Measurements from ENCODE around the gene TEX19. TPM values are rescaled to one million over a fixed set of nuclear protein-coding genes. Genes with fewer than 3 reads are reported as not detected.

TEX19 gene
- total and polyA plus RNA-seq, 9 of the 15 experiments (the other 6 are each of a cell fraction or from before 2014, with no cell fraction given), result 0.10 to 4.9 (median 1.9) TPM

DNA sequence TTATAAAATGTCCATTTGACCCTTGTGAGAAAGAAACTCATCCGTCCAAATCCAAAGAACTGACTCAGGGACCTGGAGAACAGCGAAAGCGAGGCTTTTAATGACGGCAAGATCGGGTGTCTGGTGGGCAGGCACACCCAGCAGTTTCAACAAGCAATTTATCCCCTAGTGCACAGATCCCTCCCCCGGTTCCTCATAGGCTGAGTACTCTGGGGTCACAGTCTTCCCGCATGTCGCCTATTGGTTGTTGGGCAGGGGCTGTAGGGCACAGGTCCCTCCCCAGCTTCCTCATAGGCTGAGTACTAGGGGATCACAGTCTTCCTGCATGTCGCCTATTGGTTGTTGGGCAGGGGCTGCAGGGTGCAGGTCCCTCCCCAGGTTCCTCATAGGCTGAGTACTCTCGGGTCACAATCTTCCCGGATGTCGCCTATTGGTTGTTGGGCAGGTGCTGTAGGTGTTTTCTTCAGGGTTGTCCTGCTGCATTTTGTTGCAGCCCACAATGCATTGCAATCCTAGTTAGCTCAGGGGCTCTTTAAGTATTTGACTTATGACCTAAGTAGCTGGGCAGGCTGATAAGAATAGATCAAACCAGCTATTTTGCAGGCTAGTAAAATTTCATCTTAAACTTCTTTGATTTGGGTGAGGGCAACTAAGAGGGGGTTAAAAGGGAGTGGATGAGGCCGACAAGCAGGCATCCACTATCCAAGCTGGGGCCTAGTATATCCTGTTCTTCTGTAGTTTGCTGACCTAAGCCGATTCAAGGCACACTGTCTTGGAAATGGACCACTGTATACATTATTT is 8.9 kb downstream of the TEX19 start (continued):
- TF ChIP-seq ZNF140 (CRISPR knock-in tag; IDR thresholded peaks at IDR 0.05) (no peak), ZNF586 (CRISPR knock-in tag; conservative IDR thresholded peaks at IDR 0.05) (no peak), ZC3H4 (CRISPR knock-in tag; IDR thresholded peaks at IDR 0.05; ENCODE audit: borderline replicate concordance) (no peak), THRAP3 (IDR thresholded peaks at IDR 0.05; ENCODE audit: borderline replicate concordance) (no peak), ZNF347 (CRISPR knock-in tag; IDR thresholded peaks at IDR 0.05; ENCODE audit: low read depth) (no peak), ARID1B (IDR thresholded peaks at IDR 0.05) (no peak; the same call in 1 of the 2 replicates), SMARCC2 (IDR thresholded peaks at IDR 0.05; ENCODE audit: low read depth) (no peak), RBM14 (IDR thresholded peaks at IDR 0.05; ENCODE audit: borderline replicate concordance, insufficient read depth, low read depth, low read length) (no peak), TAF1 (IDR thresholded peaks at IDR 0.05; ENCODE audit: control insufficient read depth, extremely low read depth, insufficient read depth, low read length, severe bottlenecking) (peak; percentile 51), SMAD2 (IDR thresholded peaks at IDR 0.05; ENCODE audit: low read depth, low read length) (no peak), ZNF668 (CRISPR knock-in tag; IDR thresholded peaks at IDR 0.05) (no peak), NBN (IDR thresholded peaks at IDR 0.05; ENCODE audit: low read depth) (peak; percentile 34; the same call in 1 of the 2 replicates), FOS (IDR thresholded peaks at IDR 0.05; ENCODE audit: extremely low read depth, insufficient read length) (peak; percentile 99), NCOA2 (IDR thresholded peaks at IDR 0.05; ENCODE audit: partially characterized antibody in 2 of 2) (no peak), RBM25 (IDR thresholded peaks at IDR 0.05; ENCODE audit: low read depth, low read length, severe bottlenecking) (peak; percentile 98), NR2C1 (IDR thresholded peaks at IDR 0.05) (peak; percentile 97), NR2C1 (tag; IDR thresholded peaks at IDR 0.05) (peak; percentile 95)
- TF ChIP-seq, protein P1, sequence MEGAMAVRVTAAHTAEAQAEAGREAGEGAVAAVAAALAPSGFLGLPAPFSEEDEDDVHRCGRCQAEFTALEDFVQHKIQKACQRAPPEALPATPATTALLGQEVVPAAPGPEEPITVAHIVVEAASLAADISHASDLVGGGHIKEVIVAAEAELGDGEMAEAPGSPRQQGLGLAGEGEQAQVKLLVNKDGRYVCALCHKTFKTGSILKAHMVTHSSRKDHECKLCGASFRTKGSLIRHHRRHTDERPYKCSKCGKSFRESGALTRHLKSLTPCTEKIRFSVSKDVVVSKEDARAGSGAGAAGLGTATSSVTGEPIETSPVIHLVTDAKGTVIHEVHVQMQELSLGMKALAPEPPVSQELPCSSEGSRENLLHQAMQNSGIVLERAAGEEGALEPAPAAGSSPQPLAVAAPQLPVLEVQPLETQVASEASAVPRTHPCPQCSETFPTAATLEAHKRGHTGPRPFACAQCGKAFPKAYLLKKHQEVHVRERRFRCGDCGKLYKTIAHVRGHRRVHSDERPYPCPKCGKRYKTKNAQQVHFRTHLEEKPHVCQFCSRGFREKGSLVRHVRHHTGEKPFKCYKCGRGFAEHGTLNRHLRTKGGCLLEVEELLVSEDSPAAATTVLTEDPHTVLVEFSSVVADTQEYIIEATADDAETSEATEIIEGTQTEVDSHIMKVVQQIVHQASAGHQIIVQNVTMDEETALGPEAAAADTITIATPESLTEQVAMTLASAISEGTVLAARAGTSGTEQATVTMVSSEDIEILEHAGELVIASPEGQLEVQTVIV (CRISPR knock-in tag; IDR thresholded peaks at IDR 0.05; ENCODE audit: borderline replicate concordance), result no peak
- TF ChIP-seq, protein P2, sequence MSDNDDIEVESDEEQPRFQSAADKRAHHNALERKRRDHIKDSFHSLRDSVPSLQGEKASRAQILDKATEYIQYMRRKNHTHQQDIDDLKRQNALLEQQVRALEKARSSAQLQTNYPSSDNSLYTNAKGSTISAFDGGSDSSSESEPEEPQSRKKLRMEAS (CRISPR knock-in tag; IDR thresholded peaks at IDR 0.05), result no peak
- TF ChIP-seq, protein P3, sequence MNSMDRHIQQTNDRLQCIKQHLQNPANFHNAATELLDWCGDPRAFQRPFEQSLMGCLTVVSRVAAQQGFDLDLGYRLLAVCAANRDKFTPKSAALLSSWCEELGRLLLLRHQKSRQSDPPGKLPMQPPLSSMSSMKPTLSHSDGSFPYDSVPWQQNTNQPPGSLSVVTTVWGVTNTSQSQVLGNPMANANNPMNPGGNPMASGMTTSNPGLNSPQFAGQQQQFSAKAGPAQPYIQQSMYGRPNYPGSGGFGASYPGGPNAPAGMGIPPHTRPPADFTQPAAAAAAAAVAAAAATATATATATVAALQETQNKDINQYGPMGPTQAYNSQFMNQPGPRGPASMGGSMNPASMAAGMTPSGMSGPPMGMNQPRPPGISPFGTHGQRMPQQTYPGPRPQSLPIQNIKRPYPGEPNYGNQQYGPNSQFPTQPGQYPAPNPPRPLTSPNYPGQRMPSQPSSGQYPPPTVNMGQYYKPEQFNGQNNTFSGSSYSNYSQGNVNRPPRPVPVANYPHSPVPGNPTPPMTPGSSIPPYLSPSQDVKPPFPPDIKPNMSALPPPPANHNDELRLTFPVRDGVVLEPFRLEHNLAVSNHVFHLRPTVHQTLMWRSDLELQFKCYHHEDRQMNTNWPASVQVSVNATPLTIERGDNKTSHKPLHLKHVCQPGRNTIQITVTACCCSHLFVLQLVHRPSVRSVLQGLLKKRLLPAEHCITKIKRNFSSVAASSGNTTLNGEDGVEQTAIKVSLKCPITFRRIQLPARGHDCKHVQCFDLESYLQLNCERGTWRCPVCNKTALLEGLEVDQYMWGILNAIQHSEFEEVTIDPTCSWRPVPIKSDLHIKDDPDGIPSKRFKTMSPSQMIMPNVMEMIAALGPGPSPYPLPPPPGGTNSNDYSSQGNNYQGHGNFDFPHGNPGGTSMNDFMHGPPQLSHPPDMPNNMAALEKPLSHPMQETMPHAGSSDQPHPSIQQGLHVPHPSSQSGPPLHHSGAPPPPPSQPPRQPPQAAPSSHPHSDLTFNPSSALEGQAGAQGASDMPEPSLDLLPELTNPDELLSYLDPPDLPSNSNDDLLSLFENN (IDR thresholded peaks at IDR 0.05; ENCODE audit: low read depth in 2 of 2, low read length in 2 of 2), result peak in 1 of 2 experiments; percentile 67; a peak in 1 of 4 replicates
- TF ChIP-seq, protein P4, sequence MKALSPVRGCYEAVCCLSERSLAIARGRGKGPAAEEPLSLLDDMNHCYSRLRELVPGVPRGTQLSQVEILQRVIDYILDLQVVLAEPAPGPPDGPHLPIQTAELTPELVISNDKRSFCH (CRISPR knock-in tag; IDR thresholded peaks at IDR 0.05), result no peak
- TF ChIP-seq, protein P4 (tag; IDR thresholded peaks at IDR 0.05), result no peak
